Activated naive CD8-positive, alpha-beta T cell treated with anti-CD3 and anti-CD28 coated beads for 36 hours (primary cell): Measurements from ENCODE around the gene STK25. TPM values are rescaled to one million over a fixed set of nuclear protein-coding genes. Genes with fewer than 3 reads are reported as not detected.
"Not testable (repeated sequence)": the region's sequence is repeated elsewhere in the genome, so short reads cannot be mapped to it uniquely, and the experiment has no call there.

Source experiments
- DNase-seq: peaks from one replicate; pipeline ENCODE4 v3.0.0; 2021
- H3K27ac Mint-ChIP-seq: one replicate; pipeline ENCODE4 v1.8.0; 2022; ENCODE audit warnings: mild to moderate bottlenecking, moderate library complexity, mixed read lengths
- H3K27me3 Mint-ChIP-seq: one replicate; pipeline ENCODE4 v1.8.0; 2022; ENCODE audit warnings: mild to moderate bottlenecking, mixed read lengths
- H3K36me3 Mint-ChIP-seq: one replicate; pipeline ENCODE4 v1.8.0; 2021; ENCODE audit warnings: mild to moderate bottlenecking, mixed read lengths
- H3K4me1 Mint-ChIP-seq: one replicate; pipeline ENCODE4 v1.8.0; 2021; ENCODE audit warnings: mixed read lengths
- H3K4me3 Mint-ChIP-seq: one replicate; pipeline ENCODE4 v1.8.0; 2022; ENCODE audit warnings: mild to moderate bottlenecking, moderate library complexity, mixed read lengths
- H3K9me3 Mint-ChIP-seq: one replicate; pipeline ENCODE4 v1.8.0; 2022; ENCODE audit warnings: mixed read lengths
- total RNA-seq, 2 experiments: library from RNA; stranded (reverse); gene quantifications; one replicate each; pipeline ENCODE4 v1.2.3, GENCODE V29; 2021

Gene STK25
- total RNA-seq, 2 experiments from 2014 or later: 86.2 to 87.7 TPM

DNA sequence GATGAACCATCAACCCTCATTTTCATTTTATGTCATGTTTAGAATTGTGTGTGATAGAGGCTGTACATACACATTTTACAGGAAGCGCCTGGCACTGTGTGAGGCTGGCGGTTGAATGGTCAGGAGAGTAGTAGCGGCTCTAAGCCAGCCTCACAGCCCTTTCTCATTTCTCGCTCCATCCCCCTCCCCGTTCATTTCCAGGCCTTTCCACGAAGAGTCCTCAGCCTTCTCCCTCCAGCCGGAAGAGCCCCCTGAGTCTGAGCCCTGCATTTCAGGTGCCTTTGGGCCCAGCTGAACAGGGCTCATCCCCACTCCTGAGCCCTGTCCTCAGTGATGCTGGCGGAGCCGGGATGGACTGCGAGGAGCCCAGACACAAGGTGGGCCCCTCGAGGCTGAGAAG is 51.8 kb downstream of the STK25 start:
- no peak overlapping the region for H3K4me3 Mint-ChIP-seq
- H3K4me1 Mint-ChIP-seq: no peaks in the 10 kb centered on the region
- no peaks in the 10 kb centered on the region for H3K9me3 Mint-ChIP-seq
- no peak overlapping the region for H3K27ac Mint-ChIP-seq
- DNase-seq: no peak
- H3K36me3 Mint-ChIP-seq: no peaks in the 10 kb centered on the region
- H3K27me3 Mint-ChIP-seq: peaks cover 31% of the 10 kb centered on the region

DNA sequence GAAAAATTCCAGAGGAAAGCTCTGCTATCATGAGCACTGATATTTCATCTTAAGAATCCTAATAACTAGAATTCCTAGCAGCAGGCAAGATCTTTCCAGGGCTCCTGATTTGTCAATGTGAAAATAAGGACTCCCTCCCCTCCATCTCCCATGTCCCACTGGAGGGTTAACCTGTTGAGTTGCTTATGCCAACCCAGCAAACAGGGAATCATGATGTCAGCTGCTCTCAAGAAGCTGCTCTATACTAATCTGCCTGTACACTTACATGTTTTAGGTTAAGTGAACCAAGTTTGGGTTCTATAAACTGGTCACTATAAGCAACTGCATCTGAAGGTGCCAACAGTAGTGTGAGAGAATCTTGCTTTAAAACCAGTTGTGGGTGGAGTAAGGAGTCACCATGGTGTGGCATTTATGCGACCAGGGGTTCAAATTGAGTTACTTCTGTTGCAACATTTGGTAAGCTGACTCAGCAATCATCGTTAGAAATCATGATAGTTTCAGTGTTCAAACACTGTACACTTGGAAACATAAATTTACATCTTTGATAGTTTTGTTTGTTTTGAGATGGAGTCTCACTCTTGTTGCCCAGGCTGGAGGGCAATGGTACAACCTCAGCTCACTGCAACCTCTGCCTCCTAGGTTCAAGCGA is 53.4 kb downstream of the STK25 start:
- peaks cover under 1% of the 10 kb centered on the region for H3K36me3 Mint-ChIP-seq
- H3K27ac Mint-ChIP-seq: no peak overlapping the region
- no peaks in the 10 kb centered on the region for H3K9me3 Mint-ChIP-seq
- H3K27me3 Mint-ChIP-seq: peaks cover 37% of the 10 kb centered on the region
- no peak for DNase-seq
- no peaks in the 10 kb centered on the region for H3K4me1 Mint-ChIP-seq
- H3K4me3 Mint-ChIP-seq: no peak overlapping the region

- not testable (repeated sequence) for H3K4me3 Mint-ChIP-seq, H3K27ac Mint-ChIP-seq, H3K4me1 Mint-ChIP-seq, H3K36me3 Mint-ChIP-seq, DNase-seq, H3K9me3 Mint-ChIP-seq
- peaks cover 45% of the 10 kb centered on the region for H3K27me3 Mint-ChIP-seq
These were observed 54.5 kb downstream of the STK25 start for GRCh38 chr2:241453919-241454318.

DNA sequence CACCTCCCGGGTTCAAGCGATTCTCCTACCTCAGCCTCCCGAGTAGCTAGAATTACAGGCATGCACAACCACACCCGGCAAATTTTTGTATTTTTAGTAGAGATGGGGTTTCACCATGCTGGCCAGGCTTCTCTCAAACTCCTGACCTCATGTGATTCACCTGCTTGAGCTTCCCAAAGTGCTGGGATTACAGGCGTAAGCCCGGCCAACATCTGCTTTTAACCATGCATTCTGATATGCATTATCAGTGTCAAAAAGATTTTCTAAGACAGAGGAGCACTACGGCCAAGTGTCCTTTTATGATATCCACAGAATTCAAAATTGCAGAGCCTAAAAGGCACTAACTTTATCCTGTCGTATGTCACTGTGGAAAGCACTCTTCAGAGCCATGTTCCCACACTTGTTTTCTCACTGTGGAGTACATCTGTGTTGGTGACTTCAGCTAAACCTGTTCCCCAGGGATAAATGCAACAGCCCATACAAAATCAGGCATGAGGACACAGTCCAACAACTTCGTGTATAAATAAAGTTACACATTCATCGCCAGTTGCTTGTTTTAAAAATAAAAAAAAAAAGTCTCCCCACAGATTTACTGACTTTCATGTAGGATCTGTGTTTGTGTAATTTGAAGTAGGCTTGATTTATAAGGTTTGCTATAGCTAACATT is 56.4 kb downstream of the STK25 start:
- Mint-ChIP-seq H3K4me3 (no peak overlapping the region), H3K9me3 (no peaks in the 10 kb centered on the region), H3K36me3 (peaks cover 10% of the 10 kb centered on the region), H3K27me3 (peaks cover 56% of the 10 kb centered on the region), H3K27ac (no peak overlapping the region), H3K4me1 (no peaks in the 10 kb centered on the region)
- DNase-seq: no peak

DNA sequence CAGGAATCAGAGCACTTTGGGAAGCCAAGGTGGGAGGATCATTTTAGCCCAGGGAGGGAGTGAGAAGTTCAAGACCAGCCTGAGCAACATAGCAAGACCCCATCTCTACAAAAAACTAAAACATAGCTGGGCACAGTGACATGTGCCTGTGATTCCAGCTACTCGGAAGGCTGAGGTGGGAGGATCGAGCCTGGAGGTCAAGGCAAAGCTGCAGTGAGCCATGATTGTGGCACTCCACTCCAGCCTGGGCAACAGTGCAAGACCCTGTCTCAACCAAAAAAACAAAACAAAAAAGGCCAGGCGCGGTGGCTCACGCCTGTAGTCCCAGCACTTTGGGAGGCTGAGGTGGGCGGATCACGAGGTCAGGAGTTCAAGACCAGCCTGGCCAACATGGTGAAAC is 58.3 kb downstream of the STK25 start:
- H3K36me3 Mint-ChIP-seq: peaks cover 13% of the 10 kb centered on the region
- H3K27ac Mint-ChIP-seq, H3K9me3 Mint-ChIP-seq: not testable (repeated sequence)

DNA sequence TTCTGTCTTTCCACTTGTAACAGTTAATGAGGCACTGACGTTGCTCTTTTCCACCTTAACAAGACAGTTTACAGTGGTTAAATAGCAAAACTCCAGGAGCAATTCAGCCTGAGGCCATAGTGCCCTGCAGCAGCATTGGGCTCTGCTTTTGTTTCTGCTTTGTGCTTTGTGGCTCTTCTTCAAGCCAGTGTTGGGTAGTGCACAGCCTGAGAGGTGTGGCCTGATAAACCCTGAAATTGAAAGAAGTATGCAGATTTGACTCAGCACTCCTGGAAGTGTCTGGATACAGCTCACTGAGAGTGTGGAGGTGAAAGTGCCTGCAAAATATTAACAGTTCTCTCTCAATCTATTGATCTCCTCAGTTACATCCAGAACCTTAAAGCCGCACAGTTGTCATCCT is 63.0 kb downstream of the STK25 start:
- Mint-ChIP-seq H3K9me3 (no peaks in the 10 kb centered on the region), H3K4me3 (no peak overlapping the region), H3K27me3 (peaks cover 80% of the 10 kb centered on the region), H3K27ac (no peak overlapping the region), H3K36me3 (peaks cover 43% of the 10 kb centered on the region), H3K4me1 (peaks cover 28% of the 10 kb centered on the region)
- no peak for DNase-seq

More for the DNA sequence above, 58.3 kb downstream of the STK25 start:
- DNase-seq, H3K4me1 Mint-ChIP-seq, H3K4me3 Mint-ChIP-seq: not testable (repeated sequence)
- peaks cover 66% of the 10 kb centered on the region for H3K27me3 Mint-ChIP-seq

DNA sequence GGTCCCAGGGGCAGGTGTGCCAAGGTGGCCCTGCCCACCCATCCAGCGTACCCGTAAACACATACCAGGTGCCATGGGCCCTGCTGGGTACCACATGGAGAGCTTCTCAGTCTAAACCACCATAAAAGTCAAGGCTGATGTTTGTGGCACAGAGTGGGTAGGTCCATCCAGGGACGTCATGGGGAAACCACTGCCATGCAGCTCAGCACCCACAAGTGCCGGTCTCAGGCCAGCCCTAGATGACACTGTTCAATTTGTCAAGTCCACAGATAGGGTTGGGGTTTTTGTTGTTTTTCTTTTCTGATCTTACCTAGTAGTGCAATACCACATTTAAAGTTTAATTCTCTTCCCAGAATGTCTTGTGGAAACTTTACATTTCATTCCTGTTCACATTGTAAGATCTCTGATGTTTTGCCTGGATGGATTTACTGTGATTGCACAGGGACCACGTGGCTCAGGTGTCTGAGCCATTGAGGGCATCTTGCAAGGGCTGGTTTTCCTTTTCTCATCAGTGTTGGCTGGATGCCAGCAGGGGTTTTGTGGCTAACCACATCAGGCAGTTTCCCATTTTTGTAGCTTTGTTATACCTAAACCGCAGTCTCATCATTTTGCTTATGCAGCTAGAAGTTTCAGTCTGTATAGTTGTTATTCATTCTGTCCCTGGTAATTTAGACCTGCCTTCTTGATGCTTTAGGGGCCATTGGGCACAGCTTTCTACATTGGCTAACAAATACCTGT is 64.7 kb downstream of the STK25 start:
- Mint-ChIP-seq H3K36me3 (peaks cover 46% of the 10 kb centered on the region), H3K9me3 (no peaks in the 10 kb centered on the region), H3K4me1 (peaks cover 28% of the 10 kb centered on the region), H3K4me3 (no peak overlapping the region), H3K27ac (peak overlapping the region; percentile 76), H3K27me3 (peaks cover 73% of the 10 kb centered on the region)
- DNase-seq: peak; percentile 90

Other genes with a start within 250 kb of the STK25 start
- 100 to 1,000 TPM; 272 to 286 TPM for gene HDLBP, start 192.9 kb downstream of the STK25 start, total RNA-seq
- 100 to 1,000 TPM; 263 to 265 TPM for gene SEPTIN2, start 192.7 kb downstream of the STK25 start, total RNA-seq
- gene FARP2, start 152.3 kb downstream of the STK25 start, total RNA-seq: 10 to 100 TPM; 32.7 to 36.8 TPM
- under 1 TPM in 1 of 2 experiments, not detected in 1; 0.08 TPM for gene BOK, start 50.2 kb upstream of the STK25 start, total RNA-seq
- 10 to 100 TPM; 54.8 to 55.0 TPM for gene THAP4, start 128.6 kb upstream of the STK25 start, total RNA-seq
- gene ATG4B, start 129.1 kb upstream of the STK25 start, total RNA-seq: 10 to 100 TPM; 72.5 to 73.8 TPM
- gene DTYMK, start 178.2 kb upstream of the STK25 start, total RNA-seq: 100 to 1,000 TPM; 116 to 121 TPM
- 10 to 100 TPM; 37.1 to 45.5 TPM for gene ING5, start 193.5 kb upstream of the STK25 start, total RNA-seq
- 10 to 100 TPM; 26.9 to 29.3 TPM for gene D2HGDH, start 226.0 kb upstream of the STK25 start, total RNA-seq